ENCODE data around the gene ZNRF4.
"Not testable (repeated sequence)": the region's sequence is repeated elsewhere in the genome, so short reads cannot be mapped to it uniquely, and the experiment has no call there.

Gene ZNRF4

GRCh38 chr19:5470264-5470671 is 15.1 kb downstream of the ZNRF4 start:
- DNase-seq (ENCODE audit: extremely low read depth in 1 of 2, low read depth in 1 of 2), result no peak

- DNase-seq (ENCODE audit: extremely low read depth in 1 of 2, low read depth in 1 of 2), result no peak
These were observed 17.1 kb downstream of the ZNRF4 start for GRCh38 chr19:5472286-5472685.

GRCh38 chr19:5473646-5474045 is 18.4 kb downstream of the ZNRF4 start:
- DNase-seq (ENCODE audit: extremely low read depth in 1 of 2, low read depth in 1 of 2), result no peak

- DNase-seq (ENCODE audit: extremely low read depth in 1 of 2, low read depth in 1 of 2), result no peak
These were observed 22.4 kb downstream of the ZNRF4 start for GRCh38 chr19:5477451-5478215.

GRCh38 chr19:5478241-5478924 is 23.2 kb downstream of the ZNRF4 start:
- no peak for DNase-seq (ENCODE audit: extremely low read depth in 1 of 2, low read depth in 1 of 2)

- no peak for DNase-seq (ENCODE audit: extremely low read depth in 1 of 2, low read depth in 1 of 2)
These were observed 23.8 kb downstream of the ZNRF4 start for GRCh38 chr19:5478925-5479588.

- DNase-seq (ENCODE audit: extremely low read depth in 1 of 2, low read depth in 1 of 2), result no peak
These were observed 24.7 kb downstream of the ZNRF4 start for GRCh38 chr19:5479958-5480357.

GRCh38 chr19:5480427-5480836 is 25.2 kb downstream of the ZNRF4 start:
- DNase-seq (ENCODE audit: extremely low read depth in 1 of 2, low read depth in 1 of 2), result peak in 1 of 2 donors; percentile 4

GRCh38 chr19:5481957-5482356 is 26.7 kb downstream of the ZNRF4 start:
- DNase-seq (ENCODE audit: extremely low read depth in 1 of 2, low read depth in 1 of 2), result no peak

GRCh38 chr19:5484398-5485285 is 29.4 kb downstream of the ZNRF4 start:
- no peak for DNase-seq (ENCODE audit: extremely low read depth in 1 of 2, low read depth in 1 of 2)

- DNase-seq (ENCODE audit: extremely low read depth in 1 of 2, low read depth in 1 of 2), result no peak
These were observed 30.0 kb downstream of the ZNRF4 start for GRCh38 chr19:5485286-5485636.

- not testable (repeated sequence) for DNase-seq (ENCODE audit: extremely low read depth in 1 of 2, low read depth in 1 of 2)
These were observed 30.4 kb downstream of the ZNRF4 start for GRCh38 chr19:5485658-5486057.

GRCh38 chr19:5487222-5487621 is 32.0 kb downstream of the ZNRF4 start:
- no peak for DNase-seq (ENCODE audit: extremely low read depth in 1 of 2, low read depth in 1 of 2)

- DNase-seq (ENCODE audit: extremely low read depth in 1 of 2, low read depth in 1 of 2), result no peak
These were observed 34.3 kb downstream of the ZNRF4 start for GRCh38 chr19:5489551-5489950.

GRCh38 chr19:5491565-5491964 is 36.3 kb downstream of the ZNRF4 start:
- no peak for DNase-seq (ENCODE audit: extremely low read depth in 1 of 2, low read depth in 1 of 2)

GRCh38 chr19:5492281-5492634 is 37.0 kb downstream of the ZNRF4 start:
- DNase-seq (ENCODE audit: extremely low read depth in 1 of 2, low read depth in 1 of 2), result no peak

GRCh38 chr19:5492635-5493409 is 37.6 kb downstream of the ZNRF4 start:
- DNase-seq (ENCODE audit: extremely low read depth in 1 of 2, low read depth in 1 of 2), result no peak

- DNase-seq (ENCODE audit: extremely low read depth in 1 of 2, low read depth in 1 of 2), result no peak
These were observed 39.6 kb downstream of the ZNRF4 start for GRCh38 chr19:5494773-5495172.

- DNase-seq (ENCODE audit: extremely low read depth in 1 of 2, low read depth in 1 of 2), result no peak
These were observed 40.6 kb downstream of the ZNRF4 start for GRCh38 chr19:5495792-5496191.

- no peak for DNase-seq (ENCODE audit: extremely low read depth in 1 of 2, low read depth in 1 of 2)
These were observed 42.1 kb downstream of the ZNRF4 start for GRCh38 chr19:5497297-5497696.

Measured in stimulated activated CD8-positive, alpha-beta memory T cell treated with anti-CD3 and anti-CD28 coated beads, Interleukin-7, amount 100 ng/mL, for 48 hours (primary cell).